HG03045 (cell line): ENCODE measurements around the gene SPATA31A3.
"Not testable (repeated sequence)": the region's sequence is repeated elsewhere in the genome, so short reads cannot be mapped to it uniquely, and the experiment has no call there.

Experiments
- ATAC-seq: cut with Tn5 transposase; IDR thresholded peaks from one replicate; pipeline ENCODE4 v1.9.1; 2021; ENCODE audit warnings: mild to moderate bottlenecking, moderate library complexity; ENCODE audit not compliant: unreplicated experiment

SPATA31A3 gene

DNA sequence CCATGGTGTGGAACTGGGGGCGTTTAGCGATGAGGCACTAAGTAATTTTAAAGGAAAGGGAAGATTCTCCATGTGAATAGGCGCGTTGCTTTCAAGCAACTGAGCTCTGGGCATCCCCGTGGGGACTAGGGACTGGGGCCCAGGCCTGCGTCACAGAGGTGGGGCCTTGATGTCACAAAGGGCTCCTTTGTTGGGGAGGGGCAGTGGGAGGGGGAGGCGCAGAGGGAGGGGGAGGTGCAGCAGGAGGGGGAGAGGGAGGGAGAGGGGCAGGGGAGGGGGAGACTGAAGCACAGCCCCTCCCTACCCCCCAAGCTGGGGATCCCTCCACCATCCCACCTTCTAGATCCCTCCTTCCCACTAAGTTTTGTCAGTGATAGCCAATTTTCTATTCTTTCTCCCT lies at the start of gene SPATA31A3:
SPATA31A3 (minus strand) TSS at position 101 of the 400 bp plus-strand sequence; CDS start at position 72, 29 bp downstream.
- not testable (repeated sequence) for ATAC-seq

DNA sequence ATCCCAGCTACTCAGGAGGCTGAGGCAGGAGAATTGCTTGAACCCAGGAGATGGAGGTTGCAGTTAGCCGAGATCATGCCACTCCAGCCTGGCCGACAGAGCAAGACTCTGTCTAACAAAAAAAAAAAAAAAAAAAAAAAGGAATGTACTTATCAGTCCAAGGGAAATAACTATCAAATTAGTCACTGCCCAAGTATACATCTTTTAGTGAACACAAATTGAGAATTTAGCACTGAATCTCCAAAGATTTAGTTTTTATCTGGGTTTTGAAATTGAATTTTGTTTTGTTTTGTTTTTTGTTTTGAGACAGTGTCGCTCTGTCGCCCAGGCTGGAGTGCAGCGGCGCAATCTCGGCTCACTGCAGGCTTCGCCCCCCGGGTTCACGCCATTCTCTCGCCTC lies 39.8 kb downstream of the SPATA31A3 start:
- ATAC-seq, result not testable (repeated sequence)

DNA sequence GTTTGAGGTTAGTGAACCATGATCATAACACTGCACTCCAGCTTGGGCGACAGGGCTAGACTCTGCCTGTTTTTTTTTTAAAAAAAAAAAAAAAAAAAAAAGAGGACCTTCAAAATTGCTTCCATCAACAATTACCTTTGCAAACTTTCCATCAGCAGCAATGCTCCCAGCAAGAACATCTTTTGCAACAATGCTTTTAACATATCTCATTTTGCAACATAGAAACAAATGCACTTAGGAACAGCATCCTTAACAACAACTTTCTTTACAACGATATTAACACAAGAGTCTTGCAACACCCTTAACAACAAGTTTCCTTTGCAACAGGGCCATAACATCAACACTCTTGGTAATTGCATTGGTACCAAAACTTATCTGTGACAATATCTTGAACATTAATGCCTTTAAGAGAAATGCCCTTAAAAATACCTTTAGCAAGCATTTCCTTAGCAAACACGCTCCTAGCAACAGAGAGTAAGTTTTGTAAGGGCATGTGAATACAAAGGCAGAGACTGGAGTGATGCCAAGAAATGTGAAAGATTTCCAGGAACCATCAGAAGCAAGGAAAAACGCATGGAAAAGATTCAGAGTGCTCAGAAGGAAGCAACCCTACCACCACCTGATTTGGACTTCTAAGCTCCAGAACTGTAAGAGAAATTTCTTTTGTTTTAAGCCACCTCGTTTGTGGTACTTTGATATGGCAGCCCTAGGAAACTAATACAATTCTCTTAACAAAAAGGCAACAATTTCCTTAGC lies 49.8 kb downstream of the SPATA31A3 start:
- ATAC-seq, result not testable (repeated sequence)

DNA sequence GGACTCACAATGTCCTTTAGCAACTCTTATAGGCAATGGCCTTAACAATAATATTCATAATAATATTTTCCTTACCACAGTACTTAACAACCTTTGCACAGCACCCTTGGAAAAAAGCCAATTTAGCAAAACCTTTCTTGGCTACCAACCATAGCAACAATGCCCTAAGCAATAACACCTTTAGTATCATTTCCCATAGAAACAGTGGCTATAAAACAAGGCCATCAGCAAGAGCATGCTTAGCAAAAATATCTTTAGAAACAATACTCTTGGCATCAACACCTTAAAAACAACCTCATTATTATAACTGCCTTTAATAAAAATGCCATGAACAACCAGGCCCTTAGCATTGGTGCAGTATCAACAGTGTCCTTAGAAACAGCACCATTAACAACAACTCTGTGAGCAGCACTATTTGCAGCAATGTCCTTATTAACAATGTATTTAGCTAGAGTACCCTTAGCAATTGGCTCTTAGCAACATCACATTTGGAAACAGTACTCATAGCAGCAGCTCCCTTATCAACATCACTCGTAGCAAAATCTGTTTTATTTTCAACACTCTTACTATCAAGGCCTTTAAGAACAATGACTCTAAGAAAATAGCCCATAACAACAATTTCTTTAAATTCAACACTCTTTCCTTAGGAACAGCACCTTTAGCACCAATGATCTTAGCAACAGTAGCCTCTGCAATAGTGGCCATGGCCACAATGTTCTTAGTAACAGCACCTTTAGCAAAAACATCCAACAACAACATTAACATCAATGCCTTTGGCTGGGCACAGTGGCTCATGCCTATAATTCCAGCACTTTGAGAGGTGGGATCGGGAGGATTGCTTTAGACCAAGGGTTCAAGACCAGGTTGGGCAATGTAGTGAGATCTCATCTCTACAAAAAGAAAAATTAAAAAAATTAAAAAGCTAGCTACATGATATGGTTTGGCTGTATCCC lies 52.2 kb downstream of the SPATA31A3 start:
- not testable (repeated sequence) for ATAC-seq

DNA sequence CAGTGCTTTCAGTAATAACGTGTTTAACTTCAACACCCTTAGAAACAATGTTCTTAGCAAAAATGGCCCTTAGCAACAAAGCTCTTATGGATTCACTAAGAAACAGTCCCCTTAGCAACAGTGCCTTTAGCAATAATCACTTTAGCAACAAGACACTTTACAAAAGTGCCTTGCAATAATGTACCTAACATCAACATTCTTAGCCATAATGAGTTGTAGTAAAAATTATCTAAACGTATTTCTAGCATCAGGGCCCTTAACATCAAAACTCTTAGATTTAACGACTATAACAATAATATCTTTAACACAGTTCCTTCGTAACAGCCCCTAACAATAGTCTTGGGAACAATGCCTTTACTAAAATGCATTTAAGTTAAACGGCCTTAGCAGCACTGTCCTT lies 54.0 kb downstream of the SPATA31A3 start:
- not testable (repeated sequence) for ATAC-seq

DNA sequence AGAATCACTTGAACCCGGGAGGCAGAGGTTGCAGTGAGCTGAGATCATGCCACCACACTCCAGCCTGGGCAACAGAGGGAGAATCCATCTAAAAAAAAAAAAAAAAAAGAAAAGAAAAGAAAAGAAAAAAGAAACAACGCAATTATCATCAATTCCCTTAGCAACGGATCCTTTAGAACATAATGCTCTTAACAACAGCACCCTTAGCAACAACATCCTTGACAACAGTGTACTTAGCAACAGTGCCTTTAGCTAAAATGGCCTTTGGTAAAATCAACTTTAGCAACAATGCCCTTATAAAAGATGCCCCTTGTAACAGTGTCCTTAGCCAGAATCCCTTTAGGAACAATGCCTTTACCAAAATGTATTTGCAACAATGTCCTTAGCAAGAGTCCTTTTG lies 54.7 kb downstream of the SPATA31A3 start:
- not testable (repeated sequence) for ATAC-seq
